AG09319 (cell line): ENCODE data around the gene ZNF329.

Experiments
- DNase-seq: peaks from one replicate; pipeline ENCODE4 v3.0.0-alpha.2; 2010; ENCODE audit warnings: low read depth; ENCODE audit errors: extremely low read depth
- TF ChIP-seq, protein P1 (sequence below): IDR thresholded peaks from 2 replicates; pipeline ENCODE4 v1.5.1; 2011; ENCODE audit warnings: low read depth, mild to moderate bottlenecking, inconsistent platforms, low read length, moderate library complexity

ZNF329 gene

DNA sequence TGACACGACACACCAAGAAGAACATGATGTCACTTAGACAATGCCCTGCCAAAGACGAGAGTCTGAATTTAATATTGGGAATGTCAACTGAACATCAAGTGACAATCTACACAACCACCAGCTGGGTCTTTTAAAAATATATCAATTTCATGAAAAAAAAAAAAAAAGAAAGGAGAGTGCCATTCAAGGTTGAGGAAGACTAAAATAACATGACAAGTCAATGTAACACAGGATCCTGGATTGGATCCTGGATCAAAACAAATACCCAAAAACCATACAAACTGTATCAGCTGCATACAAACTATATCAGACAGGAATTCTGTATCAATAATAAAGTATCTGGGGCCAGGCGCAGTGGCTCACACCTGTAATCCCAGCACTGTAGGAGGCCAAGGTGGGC, 4.7 kb downstream of the ZNF329 start:
- DNase-seq = no peak
- TF ChIP-seq, protein P1, sequence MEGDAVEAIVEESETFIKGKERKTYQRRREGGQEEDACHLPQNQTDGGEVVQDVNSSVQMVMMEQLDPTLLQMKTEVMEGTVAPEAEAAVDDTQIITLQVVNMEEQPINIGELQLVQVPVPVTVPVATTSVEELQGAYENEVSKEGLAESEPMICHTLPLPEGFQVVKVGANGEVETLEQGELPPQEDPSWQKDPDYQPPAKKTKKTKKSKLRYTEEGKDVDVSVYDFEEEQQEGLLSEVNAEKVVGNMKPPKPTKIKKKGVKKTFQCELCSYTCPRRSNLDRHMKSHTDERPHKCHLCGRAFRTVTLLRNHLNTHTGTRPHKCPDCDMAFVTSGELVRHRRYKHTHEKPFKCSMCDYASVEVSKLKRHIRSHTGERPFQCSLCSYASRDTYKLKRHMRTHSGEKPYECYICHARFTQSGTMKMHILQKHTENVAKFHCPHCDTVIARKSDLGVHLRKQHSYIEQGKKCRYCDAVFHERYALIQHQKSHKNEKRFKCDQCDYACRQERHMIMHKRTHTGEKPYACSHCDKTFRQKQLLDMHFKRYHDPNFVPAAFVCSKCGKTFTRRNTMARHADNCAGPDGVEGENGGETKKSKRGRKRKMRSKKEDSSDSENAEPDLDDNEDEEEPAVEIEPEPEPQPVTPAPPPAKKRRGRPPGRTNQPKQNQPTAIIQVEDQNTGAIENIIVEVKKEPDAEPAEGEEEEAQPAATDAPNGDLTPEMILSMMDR = no peak

DNA sequence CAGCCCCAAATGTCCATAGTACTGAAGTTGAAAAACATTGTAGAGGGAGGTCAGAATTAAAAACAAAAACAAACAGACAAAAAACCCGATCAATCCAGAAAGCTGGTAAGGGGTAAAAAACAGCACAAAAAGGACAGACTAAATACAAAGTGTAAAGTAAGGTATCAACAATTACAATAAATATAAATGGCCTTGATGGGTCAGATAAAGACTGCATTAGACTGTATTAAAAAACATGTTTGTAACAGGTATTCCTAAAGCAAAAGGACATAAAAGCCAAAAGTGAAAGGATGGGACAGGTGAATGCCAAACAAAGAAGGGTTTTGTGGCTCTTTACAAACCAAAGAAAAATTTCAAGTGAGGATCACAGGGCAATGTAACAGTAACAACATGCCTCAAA, 16.3 kb downstream of the ZNF329 start:
- TF ChIP-seq, protein P1 = no peak
- DNase-seq = no peak

DNA sequence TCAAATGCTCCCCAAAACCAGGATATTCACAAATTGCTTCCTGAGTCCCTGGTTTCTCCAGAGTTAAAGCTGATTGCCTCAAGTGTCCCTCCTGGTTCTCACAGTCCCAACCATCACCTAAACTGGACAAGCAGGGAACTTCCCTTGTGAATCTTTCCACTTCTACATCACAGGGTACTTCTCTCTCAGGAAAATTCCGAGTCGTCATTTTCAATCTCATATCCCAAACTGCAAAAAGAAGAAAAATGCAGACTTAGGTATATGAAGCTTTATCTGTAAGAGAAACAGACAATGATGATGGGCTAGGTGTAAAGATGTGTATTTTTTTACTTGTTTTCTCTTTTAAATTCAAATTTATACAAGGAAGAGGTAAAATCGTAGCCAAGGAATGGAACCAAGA, 21.3 kb downstream of the ZNF329 start:
- TF ChIP-seq, protein P1 = no peak
- no peak for DNase-seq

DNA sequence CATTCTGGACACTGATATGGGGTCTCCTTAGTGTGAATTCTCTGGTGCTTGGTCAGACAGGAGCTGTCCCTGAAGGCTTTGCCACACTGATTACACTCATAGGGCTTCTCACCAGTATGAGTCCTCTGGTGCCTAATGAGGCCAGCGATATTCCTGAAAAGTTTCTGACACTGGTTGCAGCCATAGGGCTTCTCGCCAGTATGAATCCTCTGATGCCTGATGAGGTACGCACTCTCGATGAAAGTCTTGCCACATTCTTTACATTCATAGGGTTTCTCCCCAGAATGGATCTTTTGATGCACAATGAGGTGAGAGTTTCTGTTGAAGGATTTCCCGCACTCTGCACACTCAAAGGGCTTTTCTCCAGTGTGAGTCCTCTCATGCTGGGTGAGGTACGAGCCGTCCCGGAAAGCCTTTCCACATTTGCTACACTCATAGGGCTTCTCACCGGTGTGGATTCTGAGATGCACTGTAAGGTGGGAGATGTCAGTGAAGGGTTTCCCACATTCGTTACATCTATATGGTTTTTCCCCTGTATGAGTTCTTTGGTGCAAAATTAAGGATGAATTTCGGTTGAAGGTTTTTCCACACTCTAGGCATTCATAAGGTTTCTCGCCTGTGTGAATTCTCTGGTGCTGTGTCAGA, 22.4 kb downstream of the ZNF329 start:
- TF ChIP-seq, protein P1 = no peak
- no peak for DNase-seq

DNA sequence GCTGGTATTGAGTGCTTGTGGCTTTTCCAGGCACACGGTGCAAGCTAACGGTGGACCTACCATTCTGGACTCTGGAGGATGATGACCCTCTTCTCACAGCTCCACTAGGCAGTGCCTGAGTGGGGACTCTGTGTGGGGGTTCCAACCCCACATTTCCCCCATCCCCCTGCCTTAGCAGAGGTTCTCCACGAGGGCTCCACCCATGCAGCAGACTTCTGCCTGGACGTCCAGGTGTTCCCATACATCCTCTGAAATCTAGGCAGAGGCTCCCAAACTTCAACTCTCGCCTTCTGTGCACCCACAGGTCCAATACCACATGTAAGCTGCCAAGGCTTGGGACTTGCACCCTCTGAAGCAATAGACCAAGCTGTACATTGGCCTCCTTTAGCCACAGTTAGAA, 27.2 kb downstream of the ZNF329 start:
- no peak for DNase-seq
- TF ChIP-seq, protein P1 = no peak

DNA sequence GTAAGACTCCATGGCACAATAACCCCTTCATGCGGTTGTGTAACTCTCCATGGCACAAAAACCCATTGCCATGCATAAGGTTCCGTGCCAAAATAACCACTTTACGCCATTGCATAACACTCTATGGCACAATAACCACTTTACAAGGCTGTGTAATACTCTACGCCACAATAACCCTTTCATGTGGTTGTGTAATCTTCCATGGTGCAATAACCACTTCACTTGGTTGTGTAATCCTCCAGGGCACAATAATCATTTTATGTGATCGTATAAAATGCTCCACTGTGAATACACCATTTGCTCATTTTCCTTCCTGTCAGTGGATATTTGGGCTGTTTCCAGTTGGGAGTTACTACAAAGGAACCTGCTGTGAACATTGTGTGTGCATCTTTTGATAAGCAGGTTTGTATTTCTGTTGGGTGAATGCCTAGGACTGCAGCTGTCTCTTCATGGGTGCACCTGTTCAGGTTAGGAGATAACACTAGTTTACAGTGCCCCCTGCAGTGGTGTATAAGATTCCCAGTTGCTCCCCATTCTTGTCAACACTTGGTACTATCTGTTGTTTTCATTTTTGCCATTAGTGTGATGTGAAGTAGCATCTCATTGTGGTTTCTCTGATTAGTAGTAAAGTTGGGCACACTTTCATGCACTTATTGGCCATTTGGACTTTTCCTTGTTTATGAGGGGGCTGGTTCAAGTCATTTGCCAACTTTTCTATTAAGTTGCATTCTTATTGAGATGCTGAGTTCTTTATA, 31.4 kb downstream of the ZNF329 start:
- DNase-seq = no peak
- TF ChIP-seq, protein P1 = no peak

DNA sequence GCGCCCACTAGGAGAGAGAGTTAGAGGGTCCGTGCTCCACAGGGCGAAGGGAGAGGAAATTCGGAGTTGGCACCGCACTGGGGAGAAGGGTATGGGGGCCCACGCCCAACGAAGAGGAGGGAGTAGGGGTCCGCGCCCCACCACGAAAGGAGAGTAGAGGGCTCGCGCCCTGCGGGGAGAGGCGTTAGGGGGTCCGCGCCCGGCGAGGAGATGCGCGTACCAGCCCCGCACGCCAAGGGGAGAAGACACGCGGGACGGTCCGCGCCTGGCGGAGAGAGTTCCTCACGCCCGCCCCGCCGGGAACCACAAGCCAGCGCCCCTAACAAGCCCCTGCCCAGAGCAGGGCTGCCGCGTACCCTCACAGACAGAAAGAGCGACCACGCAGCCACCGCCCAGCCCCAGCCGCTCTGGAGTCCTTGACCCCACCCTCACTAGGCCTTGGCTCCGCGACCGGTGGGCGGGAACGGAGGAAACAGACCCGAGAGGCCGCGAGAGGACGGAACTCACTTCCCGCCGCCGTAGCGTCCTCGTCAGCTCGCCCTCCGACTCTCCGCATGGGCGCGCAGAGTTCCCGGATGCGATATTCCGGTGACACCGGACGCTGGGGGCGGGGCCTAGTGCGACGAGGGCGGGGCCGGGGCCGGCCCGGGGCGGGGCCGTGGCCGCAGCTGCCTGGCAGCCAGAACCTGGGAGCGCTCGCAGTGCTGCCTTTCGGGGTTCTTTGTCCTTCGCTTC, 32.6 kb downstream of the ZNF329 start:
- no peak for DNase-seq
- TF ChIP-seq, protein P1 = no peak
